Left renal pelvis (tissue), 4 donors: ENCODE measurements around the gene MC2R. TPM values are rescaled to one million over a fixed set of nuclear protein-coding genes. Genes with fewer than 3 reads are reported as not detected.

Experiments used
- polyA plus RNA-seq, 4 donors: library from polyadenylated mRNA; unstranded; fragments of 120-200 nt; gene quantifications; one replicate each; pipeline ENCODE4 v1.2.1, GENCODE V29; 2013; ENCODE audit not compliant: insufficient read length in 4 of 4

MC2R gene
- polyA plus RNA-seq, 4 donors: 0.09 TPM; not detected in 3

Other genes with a start within 250 kb of the MC2R start
- gene FAM210A, start 189.0 kb downstream of the MC2R start, polyA plus RNA-seq: 10 to 100 TPM; 16.2 to 22.0 (median 20.0) TPM
- gene RNMT, start 188.9 kb downstream of the MC2R start, polyA plus RNA-seq: 10 to 100 TPM; 43.6 to 60.4 (median 58.6) TPM
- gene MC5R, start 91.4 kb downstream of the MC2R start, polyA plus RNA-seq: under 1 TPM in 3 of 4 donors, not detected in 1; 0.24 to 0.47 (median 0.27) TPM
- 10 to 100 TPM; 10.4 to 15.9 (median 13.5) TPM for gene ZNF519, start 216.9 kb upstream of the MC2R start, polyA plus RNA-seq